ENCODE data around the gene PUS7L. TPM values are rescaled to one million over a fixed set of nuclear protein-coding genes. Genes with fewer than 3 reads are reported as not detected.

The PUS7L gene
- total RNA-seq, 1 experiment from 2014 or later: 14.4 TPM

- no peak for DNase-seq
- H3K27ac ChIP-seq (ENCODE audit: insufficient read length, low read depth, low read length): no peak overlapping the region
- H3K4me2 ChIP-seq (ENCODE audit: insufficient read depth, insufficient read length, low read length): no peak overlapping the region
Observed at GRCh38 chr12:43722621-43723020, 36.0 kb downstream of the PUS7L start.

More at GRCh38 chr12:43722621-43723020, 36.0 kb downstream of the PUS7L start:
- TF ChIP-seq CTCF (conservative IDR thresholded peaks at IDR 0.05): no peak
- H3K4me1 ChIP-seq (ENCODE audit: insufficient read depth, low read length): no peaks in the 10 kb centered on the region
- H2BK5ac ChIP-seq (ENCODE audit: insufficient read length, low read length): no peak overlapping the region
- no peak overlapping the region for H3K18ac ChIP-seq (ENCODE audit: insufficient read length, low read depth, low read length)
- no peaks in the 10 kb centered on the region for H3K79me1 ChIP-seq (ENCODE audit: insufficient read depth, low read depth, low read length, poor library complexity, severe bottlenecking)
- Mint-ChIP-seq H3K27me3 (ENCODE audit: low read depth) (no peaks in the 10 kb centered on the region; the same call in 1 of the 2 replicates), H3K4me1 (peaks cover 22 to 25% of the 10 kb centered on the region in 2 experiments), H3K36me3 (ENCODE audit: insufficient read depth in 1 of 3, low read depth in 3 of 3) (peaks cover 0 to 6% (median 2%) of the 10 kb centered on the region in 3 experiments; a peak in 3 of 7 replicates), H3K4me3 (no peak overlapping the region), H3K9me3 (peaks cover 0 to 3% of the 10 kb centered on the region in 2 experiments; a peak in 1 of 5 replicates), H3K27ac (peak overlapping the region in 1 of 3 experiments; percentile 24; a peak in 1 of 7 replicates)
- no peak overlapping the region for H2AFZ ChIP-seq (ENCODE audit: low read length)
- no peak overlapping the region for H4K8ac ChIP-seq (replicated peaks; ENCODE audit: insufficient read length, low read depth, low read length)
- no peak overlapping the region for H3K14ac ChIP-seq (ENCODE audit: insufficient read depth, low read length)
- no peaks in the 10 kb centered on the region for H3K27me3 ChIP-seq (ENCODE audit: insufficient read depth, low read length)
- no peak overlapping the region for H3K23ac ChIP-seq (ENCODE audit: insufficient read length, low read depth, low read length)
- no peaks in the 10 kb centered on the region for H3K23me2 ChIP-seq (ENCODE audit: insufficient read length, low read depth, low read length, poor library complexity, severe bottlenecking)
- no peak overlapping the region for H4K5ac ChIP-seq (ENCODE audit: insufficient read length, low read depth, low read length)
- no peak overlapping the region for H2BK12ac ChIP-seq (ENCODE audit: insufficient read length, low read depth, low read length)
- H3K56ac ChIP-seq (ENCODE audit: insufficient read length, low read depth, low read length): no peak overlapping the region
- no peaks in the 10 kb centered on the region for H3K9me3 ChIP-seq (ENCODE audit: control insufficient read depth, low read depth, low read length)
- no peaks in the 10 kb centered on the region for H4K20me1 ChIP-seq (ENCODE audit: control insufficient read depth, insufficient read depth, insufficient read length)
- H4K91ac ChIP-seq (ENCODE audit: insufficient read length, low read depth, low read length): no peak overlapping the region
- no peaks in the 10 kb centered on the region for H3K79me2 ChIP-seq (ENCODE audit: insufficient read depth, low read length)
- H2BK20ac ChIP-seq (ENCODE audit: low read depth, low read length, poor library complexity, severe bottlenecking): no peak overlapping the region
- no peak overlapping the region for H3K4ac ChIP-seq (ENCODE audit: low read depth, low read length)
- no peak overlapping the region for H2AK5ac ChIP-seq (ENCODE audit: insufficient read length, low read length)
- H2BK15ac ChIP-seq (ENCODE audit: low read depth, low read length): no peak overlapping the region
- H3T11ph ChIP-seq (ENCODE audit: low read length): no peak overlapping the region
- no peak overlapping the region for H3K9ac ChIP-seq (ENCODE audit: extremely low read depth, insufficient read length, low read length)
- no peak overlapping the region for H2BK120ac ChIP-seq (ENCODE audit: low read depth, low read length, poor library complexity, severe bottlenecking)

Measured in H9 (cell line).